ENCODE measurements around the gene RPTOR. TPM values are rescaled to one million over a fixed set of nuclear protein-coding genes. Genes with fewer than 3 reads are reported as not detected.

RPTOR gene
- total RNA-seq, 1 donor from 2014 or later = 66.7 TPM

GRCh38 chr17:80712606-80713005 lies 168.0 kb downstream of the RPTOR start:
- Mint-ChIP-seq H3K27ac (no peak overlapping the region), H3K9me3 (no peaks in the 10 kb centered on the region), H3K4me1 (ENCODE audit: low read depth) (peaks cover 74% of the 10 kb centered on the region), H3K27me3 (ENCODE audit: insufficient read depth) (no peaks in the 10 kb centered on the region), H3K4me3 (no peak overlapping the region), H3K36me3 (ENCODE audit: low read depth) (peaks cover 53% of the 10 kb centered on the region)
- no peak for DNase-seq (ENCODE audit: low spot score)
- intact Hi-C loops (cut with micrococcal nuclease) = no loop called here

GRCh38 chr17:80716986-80717719 lies 172.5 kb downstream of the RPTOR start:
- Mint-ChIP-seq H3K27me3 (ENCODE audit: insufficient read depth) (no peaks in the 10 kb centered on the region), H3K4me3 (no peak overlapping the region), H3K9me3 (no peaks in the 10 kb centered on the region), H3K27ac (no peak overlapping the region), H3K36me3 (ENCODE audit: low read depth) (peaks cover 26% of the 10 kb centered on the region), H3K4me1 (ENCODE audit: low read depth) (peaks cover 62% of the 10 kb centered on the region)
- intact Hi-C loops (cut with micrococcal nuclease) = no loop called here
- no peak for DNase-seq (ENCODE audit: low spot score)

- no peaks in the 10 kb centered on the region for H3K27me3 Mint-ChIP-seq (ENCODE audit: insufficient read depth)
- peaks cover 62% of the 10 kb centered on the region for H3K4me1 Mint-ChIP-seq (ENCODE audit: low read depth)
- DNase-seq (ENCODE audit: low spot score) = no peak
- no peaks in the 10 kb centered on the region for H3K9me3 Mint-ChIP-seq
- H3K27ac Mint-ChIP-seq = no peak overlapping the region
- intact Hi-C loops (cut with micrococcal nuclease) = no loop called here
- no peak overlapping the region for H3K4me3 Mint-ChIP-seq
- H3K36me3 Mint-ChIP-seq (ENCODE audit: low read depth) = peaks cover 22% of the 10 kb centered on the region
Measured at GRCh38 chr17:80717720-80718083, 173.1 kb downstream of the RPTOR start.

- Mint-ChIP-seq H3K27ac (peak overlapping the region; percentile 49), H3K4me3 (no peak overlapping the region), H3K9me3 (no peaks in the 10 kb centered on the region), H3K36me3 (ENCODE audit: low read depth) (peaks cover 16% of the 10 kb centered on the region), H3K4me1 (ENCODE audit: low read depth) (peaks cover 60% of the 10 kb centered on the region), H3K27me3 (ENCODE audit: insufficient read depth) (no peaks in the 10 kb centered on the region)
- intact Hi-C loops (cut with micrococcal nuclease) = no loop called here
- no peak for DNase-seq (ENCODE audit: low spot score)
Measured at GRCh38 chr17:80718428-80718827, 173.8 kb downstream of the RPTOR start.

- Mint-ChIP-seq H3K4me3 (no peak overlapping the region), H3K27ac (peak overlapping the region; percentile 10), H3K36me3 (ENCODE audit: low read depth) (peaks cover 18% of the 10 kb centered on the region), H3K4me1 (ENCODE audit: low read depth) (peaks cover 64% of the 10 kb centered on the region), H3K9me3 (no peaks in the 10 kb centered on the region), H3K27me3 (ENCODE audit: insufficient read depth) (no peaks in the 10 kb centered on the region)
- intact Hi-C loops (cut with micrococcal nuclease) = no loop called here
- DNase-seq (ENCODE audit: low spot score) = no peak
Measured at GRCh38 chr17:80719449-80719848, 174.8 kb downstream of the RPTOR start.

- H3K36me3 Mint-ChIP-seq (ENCODE audit: low read depth) = peaks cover 10% of the 10 kb centered on the region
- H3K27ac Mint-ChIP-seq = peak overlapping the region; percentile 89
- peak overlapping the region; percentile 54 for H3K4me3 Mint-ChIP-seq
- no peaks in the 10 kb centered on the region for H3K9me3 Mint-ChIP-seq
- intact Hi-C loops (cut with micrococcal nuclease) = loop anchor here (2.0 to 5.0 kb wide), 3 partner anchors 40 to 56 kb away; no protein-coding TSS in a partner anchor
- peak; percentile 67 for DNase-seq (ENCODE audit: low spot score)
- peaks cover 62% of the 10 kb centered on the region for H3K4me1 Mint-ChIP-seq (ENCODE audit: low read depth)
- H3K27me3 Mint-ChIP-seq (ENCODE audit: insufficient read depth) = no peaks in the 10 kb centered on the region
Measured at GRCh38 chr17:80720610-80721577, 176.3 kb downstream of the RPTOR start.

- peak overlapping the region; percentile 28 for H3K27ac Mint-ChIP-seq
- no peak overlapping the region for H3K4me3 Mint-ChIP-seq
- H3K4me1 Mint-ChIP-seq (ENCODE audit: low read depth) = peaks cover 54% of the 10 kb centered on the region
Measured at GRCh38 chr17:80722661-80723060, 178.0 kb downstream of the RPTOR start.

GRCh38 chr17:80724775-80725266 lies 180.2 kb downstream of the RPTOR start:
- intact Hi-C loops (cut with micrococcal nuclease) = loop anchor here (5.0 kb wide), 1 partner anchor 48 kb away; no protein-coding TSS in a partner anchor
- H3K27ac Mint-ChIP-seq = no peak overlapping the region
- no peak overlapping the region for H3K4me3 Mint-ChIP-seq
- H3K27me3 Mint-ChIP-seq (ENCODE audit: insufficient read depth) = peaks cover 1% of the 10 kb centered on the region
- H3K9me3 Mint-ChIP-seq = no peaks in the 10 kb centered on the region
- DNase-seq (ENCODE audit: low spot score) = no peak
- H3K36me3 Mint-ChIP-seq (ENCODE audit: low read depth) = peaks cover 17% of the 10 kb centered on the region
- peaks cover 50% of the 10 kb centered on the region for H3K4me1 Mint-ChIP-seq (ENCODE audit: low read depth)

More at GRCh38 chr17:80722661-80723060, 178.0 kb downstream of the RPTOR start:
- no peak for DNase-seq (ENCODE audit: low spot score)
- intact Hi-C loops (cut with micrococcal nuclease) = loop anchor here (5.0 kb wide), 1 partner anchor 45 kb away; no protein-coding TSS in a partner anchor
- H3K27me3 Mint-ChIP-seq (ENCODE audit: insufficient read depth) = peaks cover 1% of the 10 kb centered on the region
- H3K36me3 Mint-ChIP-seq (ENCODE audit: low read depth) = peaks cover 8% of the 10 kb centered on the region
- H3K9me3 Mint-ChIP-seq = no peaks in the 10 kb centered on the region

- no peak overlapping the region for H3K4me3 Mint-ChIP-seq
- H3K27me3 Mint-ChIP-seq (ENCODE audit: insufficient read depth) = peaks cover 1% of the 10 kb centered on the region
- H3K36me3 Mint-ChIP-seq (ENCODE audit: low read depth) = peaks cover 18% of the 10 kb centered on the region
- no peaks in the 10 kb centered on the region for H3K9me3 Mint-ChIP-seq
- peaks cover 54% of the 10 kb centered on the region for H3K4me1 Mint-ChIP-seq (ENCODE audit: low read depth)
- H3K27ac Mint-ChIP-seq = no peak overlapping the region
- intact Hi-C loops (cut with micrococcal nuclease) = no loop called here
- DNase-seq (ENCODE audit: low spot score) = no peak
Measured at GRCh38 chr17:80725517-80725916, 180.9 kb downstream of the RPTOR start.

GRCh38 chr17:80726558-80727408 lies 182.1 kb downstream of the RPTOR start:
- DNase-seq (ENCODE audit: low spot score) = no peak
- intact Hi-C loops (cut with micrococcal nuclease) = no loop called here
- Mint-ChIP-seq H3K36me3 (ENCODE audit: low read depth) (peaks cover 23% of the 10 kb centered on the region), H3K9me3 (no peaks in the 10 kb centered on the region), H3K4me3 (no peak overlapping the region), H3K4me1 (ENCODE audit: low read depth) (peaks cover 56% of the 10 kb centered on the region), H3K27ac (no peak overlapping the region), H3K27me3 (ENCODE audit: insufficient read depth) (peaks cover 1% of the 10 kb centered on the region)

GRCh38 chr17:80727409-80727755 lies 182.7 kb downstream of the RPTOR start:
- Mint-ChIP-seq H3K4me1 (ENCODE audit: low read depth) (peaks cover 56% of the 10 kb centered on the region), H3K9me3 (no peaks in the 10 kb centered on the region)

GRCh38 chr17:80729016-80729415 lies 184.4 kb downstream of the RPTOR start:
- H3K27ac Mint-ChIP-seq = no peak overlapping the region
- H3K9me3 Mint-ChIP-seq = no peaks in the 10 kb centered on the region
- H3K4me1 Mint-ChIP-seq (ENCODE audit: low read depth) = peaks cover 49% of the 10 kb centered on the region
- DNase-seq (ENCODE audit: low spot score) = no peak
- H3K27me3 Mint-ChIP-seq (ENCODE audit: insufficient read depth) = peaks cover 1% of the 10 kb centered on the region
- H3K36me3 Mint-ChIP-seq (ENCODE audit: low read depth) = peaks cover 29% of the 10 kb centered on the region
- H3K4me3 Mint-ChIP-seq = no peak overlapping the region
- intact Hi-C loops (cut with micrococcal nuclease) = no loop called here

More at GRCh38 chr17:80727409-80727755, 182.7 kb downstream of the RPTOR start:
- no peak overlapping the region for H3K27ac Mint-ChIP-seq
- peaks cover 28% of the 10 kb centered on the region for H3K36me3 Mint-ChIP-seq (ENCODE audit: low read depth)
- intact Hi-C loops (cut with micrococcal nuclease) = no loop called here
- H3K4me3 Mint-ChIP-seq = no peak overlapping the region
- no peak for DNase-seq (ENCODE audit: low spot score)
- H3K27me3 Mint-ChIP-seq (ENCODE audit: insufficient read depth) = peaks cover 1% of the 10 kb centered on the region

Data from activated T-helper 1 cell treated with anti-CD3 and anti-CD28 coated beads, Interleukin-12 subunit alpha, Interleukin-12 subunit beta, Interleukin-2, Interleukin-4 antibody, amounts not matched to agents 30 ng/mL and 10 ng/mL and 1 ng/mL, durations not matched to agents 14 hours and 24 hours and 36 hours (primary cell).